ENCODE data around the gene KRT23.

KRT23 gene

GRCh38 chr17:40937384-40937819 is at the start of gene KRT23:
TSS of gene KRT23 (minus strand) at chr17:40937646. CDS start at chr17:40936603, 1,043 bp downstream.
- DNase-seq (ENCODE audit: low read depth) = no peak

- no peak for DNase-seq (ENCODE audit: low read depth)
These were observed 49.5 kb upstream of the KRT23 start for GRCh38 chr17:40986920-40987319.

- no peak for DNase-seq (ENCODE audit: low read depth)
These were observed 46.8 kb upstream of the KRT23 start, which contains the start of gene KRT40 for GRCh38 chr17:40984226-40984625. TSS of gene KRT40 (minus strand) at chr17:40984326. CDS start at chr17:40984273, 53 bp downstream.

- DNase-seq (ENCODE audit: low read depth) = no peak
These were observed 43.7 kb upstream of the KRT23 start for GRCh38 chr17:40981115-40981514.

- no peak for DNase-seq (ENCODE audit: low read depth)
These were observed 43.1 kb upstream of the KRT23 start for GRCh38 chr17:40980596-40980995.

- no peak for DNase-seq (ENCODE audit: low read depth)
These were observed 42.7 kb upstream of the KRT23 start for GRCh38 chr17:40980117-40980516.

GRCh38 chr17:40978575-40979151 is 41.2 kb upstream of the KRT23 start:
- DNase-seq (ENCODE audit: low read depth) = no peak

- DNase-seq (ENCODE audit: low read depth) = no peak
These were observed 38.1 kb upstream of the KRT23 start for GRCh38 chr17:40975516-40975915.

GRCh38 chr17:40974366-40974765 is 36.9 kb upstream of the KRT23 start:
- no peak for DNase-seq (ENCODE audit: low read depth)

GRCh38 chr17:40967582-40967981 is 30.1 kb upstream of the KRT23 start:
- DNase-seq (ENCODE audit: low read depth) = no peak

GRCh38 chr17:40966848-40967247 is 29.4 kb upstream of the KRT23 start, which contains the start of gene KRT39:
TSS of gene KRT39 (minus strand) at chr17:40966948. CDS start at chr17:40966856, 92 bp downstream.
- no peak for DNase-seq (ENCODE audit: low read depth)

- no peak for DNase-seq (ENCODE audit: low read depth)
These were observed 26.4 kb upstream of the KRT23 start for GRCh38 chr17:40963838-40964237.

GRCh38 chr17:40962059-40962561 is 24.7 kb upstream of the KRT23 start:
- DNase-seq (ENCODE audit: low read depth) = no peak

- no peak for DNase-seq (ENCODE audit: low read depth)
These were observed 24.1 kb upstream of the KRT23 start for GRCh38 chr17:40961591-40961990.

GRCh38 chr17:40960144-40960543 is 22.7 kb upstream of the KRT23 start:
- DNase-seq (ENCODE audit: low read depth) = no peak

- DNase-seq (ENCODE audit: low read depth) = no peak
These were observed 20.9 kb upstream of the KRT23 start for GRCh38 chr17:40958086-40958953.

- no peak for DNase-seq (ENCODE audit: low read depth)
These were observed 19.2 kb upstream of the KRT23 start for GRCh38 chr17:40956401-40957254.

GRCh38 chr17:40953881-40954280 is 16.4 kb upstream of the KRT23 start:
- DNase-seq (ENCODE audit: low read depth) = no peak

GRCh38 chr17:40952661-40953060 is 15.2 kb upstream of the KRT23 start:
- DNase-seq (ENCODE audit: low read depth) = no peak

GRCh38 chr17:40952154-40952553 is 14.7 kb upstream of the KRT23 start:
- no peak for DNase-seq (ENCODE audit: low read depth)

- DNase-seq (ENCODE audit: low read depth) = no peak
These were observed 13.7 kb upstream of the KRT23 start for GRCh38 chr17:40951011-40951622.

GRCh38 chr17:40950176-40950575 is 12.7 kb upstream of the KRT23 start:
- no peak for DNase-seq (ENCODE audit: low read depth)
